ENCODE results near the gene GBE1.

DNA sequence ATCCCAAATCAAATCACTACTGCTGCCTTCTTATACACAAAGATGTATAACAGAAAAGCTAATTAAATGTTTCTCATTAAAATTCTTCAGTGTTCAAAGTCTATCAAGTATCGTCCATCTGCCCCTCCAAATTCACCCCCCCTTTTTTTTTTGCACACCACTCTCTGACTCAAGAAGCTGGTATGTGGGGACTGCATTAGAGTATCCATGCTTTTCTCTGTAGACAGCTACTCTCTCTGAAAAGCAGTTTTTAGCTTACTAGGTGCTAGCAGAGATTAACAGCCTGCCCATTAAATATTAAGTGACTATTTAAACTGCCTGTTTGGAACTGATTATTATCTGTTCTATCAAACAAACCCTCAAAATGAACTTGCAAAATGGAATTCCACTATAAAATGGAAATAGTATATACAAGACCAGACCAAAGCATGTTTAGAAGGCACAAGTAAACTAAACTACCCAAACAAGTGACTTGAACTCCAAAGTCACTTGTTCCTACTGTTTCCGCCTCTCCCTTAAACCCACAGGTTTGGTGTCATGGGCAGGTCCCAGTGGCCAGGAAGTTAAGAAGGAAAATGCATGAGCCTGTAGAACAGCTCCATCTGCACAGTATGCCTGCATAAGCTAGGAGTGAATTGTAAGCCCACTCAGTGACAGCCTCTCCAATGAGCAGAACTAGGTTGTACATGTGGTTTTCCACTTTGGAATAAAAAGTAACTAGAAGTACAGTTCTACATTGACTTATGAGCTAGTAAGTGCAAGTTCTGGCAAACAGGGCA, 32.5 kb downstream of the GBE1 start:
- TF ChIP-seq, protein P1, sequence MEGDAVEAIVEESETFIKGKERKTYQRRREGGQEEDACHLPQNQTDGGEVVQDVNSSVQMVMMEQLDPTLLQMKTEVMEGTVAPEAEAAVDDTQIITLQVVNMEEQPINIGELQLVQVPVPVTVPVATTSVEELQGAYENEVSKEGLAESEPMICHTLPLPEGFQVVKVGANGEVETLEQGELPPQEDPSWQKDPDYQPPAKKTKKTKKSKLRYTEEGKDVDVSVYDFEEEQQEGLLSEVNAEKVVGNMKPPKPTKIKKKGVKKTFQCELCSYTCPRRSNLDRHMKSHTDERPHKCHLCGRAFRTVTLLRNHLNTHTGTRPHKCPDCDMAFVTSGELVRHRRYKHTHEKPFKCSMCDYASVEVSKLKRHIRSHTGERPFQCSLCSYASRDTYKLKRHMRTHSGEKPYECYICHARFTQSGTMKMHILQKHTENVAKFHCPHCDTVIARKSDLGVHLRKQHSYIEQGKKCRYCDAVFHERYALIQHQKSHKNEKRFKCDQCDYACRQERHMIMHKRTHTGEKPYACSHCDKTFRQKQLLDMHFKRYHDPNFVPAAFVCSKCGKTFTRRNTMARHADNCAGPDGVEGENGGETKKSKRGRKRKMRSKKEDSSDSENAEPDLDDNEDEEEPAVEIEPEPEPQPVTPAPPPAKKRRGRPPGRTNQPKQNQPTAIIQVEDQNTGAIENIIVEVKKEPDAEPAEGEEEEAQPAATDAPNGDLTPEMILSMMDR (IDR thresholded peaks at IDR 0.05; ENCODE audit: low read depth, low read length) = no peak
- TF ChIP-seq, protein P2, sequence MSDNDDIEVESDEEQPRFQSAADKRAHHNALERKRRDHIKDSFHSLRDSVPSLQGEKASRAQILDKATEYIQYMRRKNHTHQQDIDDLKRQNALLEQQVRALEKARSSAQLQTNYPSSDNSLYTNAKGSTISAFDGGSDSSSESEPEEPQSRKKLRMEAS (IDR thresholded peaks at IDR 0.05; ENCODE audit: low read depth, low read length) = no peak

Data from NB4 (cell line).